Fibroblast of skin of right biceps (primary cell): Measurements from ENCODE around the gene CENPA.
A peak's percentile ranks its signal among the peaks of the same experiment; 100 is the strongest.
"Not testable (repeated sequence)": the region's sequence is repeated elsewhere in the genome, so short reads cannot be mapped to it uniquely, and the experiment has no call there.

Source experiments
- DNase-seq: peaks from one replicate; pipeline ENCODE4 v3.0.0-alpha.2; 2013

CENPA gene

DNA sequence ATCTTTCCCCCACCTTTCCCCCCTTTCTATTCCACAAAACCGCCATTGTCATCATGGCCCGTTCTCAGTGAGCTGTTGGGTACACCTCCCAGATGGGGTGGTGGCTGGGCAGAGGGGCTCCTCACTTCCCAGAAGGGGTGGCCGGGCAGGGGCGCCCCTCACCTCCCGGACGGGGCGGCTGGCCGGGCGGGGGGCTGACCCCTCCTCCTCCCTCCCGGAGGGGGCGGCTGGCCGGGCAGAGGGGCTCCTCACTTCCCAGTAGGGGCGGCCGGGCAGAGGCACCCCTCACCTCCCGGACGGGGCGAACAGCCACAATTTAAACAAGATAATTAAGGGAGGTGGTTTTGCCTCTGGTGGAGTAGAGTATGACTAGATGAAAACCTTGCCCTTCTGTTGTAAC, 9.3 kb downstream of the CENPA start:
- not testable (repeated sequence) for DNase-seq

DNA sequence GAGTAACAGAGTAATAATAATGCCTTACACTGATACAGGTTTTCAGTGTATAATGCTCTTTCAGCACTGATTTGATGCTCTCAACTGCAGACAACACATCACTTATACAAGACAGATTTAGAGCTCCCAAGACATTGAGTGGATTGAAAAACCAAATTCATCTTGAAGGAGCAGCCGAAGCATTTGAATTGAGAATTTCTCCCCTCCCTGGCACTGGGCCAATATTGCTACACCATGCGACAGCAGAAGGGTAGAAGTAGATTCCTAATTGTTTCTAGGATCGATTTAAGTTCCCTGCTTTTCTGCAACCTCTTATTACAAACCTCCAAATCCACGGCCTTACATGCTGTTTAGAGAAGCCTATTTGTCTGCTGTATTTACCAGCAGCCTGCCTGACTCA, 15.5 kb downstream of the CENPA start:
- DNase-seq = no peak

DNA sequence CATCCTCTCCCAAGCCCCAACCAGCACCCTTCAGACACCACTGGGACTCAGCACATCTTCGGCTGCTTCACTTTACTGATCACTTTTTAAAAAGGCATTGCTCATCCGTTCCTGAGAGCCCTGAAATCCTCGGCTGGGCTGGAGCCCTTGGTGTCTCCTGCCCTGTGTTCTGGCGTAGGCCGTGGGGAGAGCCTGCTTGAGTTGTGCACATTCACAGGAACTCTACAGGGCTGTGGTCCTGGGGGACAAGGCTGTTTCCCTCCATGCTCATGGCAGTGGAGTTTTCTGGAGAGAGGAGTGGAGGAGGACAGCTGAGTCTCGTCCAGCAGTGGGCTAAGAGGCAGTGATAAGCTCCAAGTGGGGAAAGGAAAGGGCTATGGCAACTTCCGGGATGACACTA, 15.9 kb downstream of the CENPA start:
- DNase-seq = no peak

DNA sequence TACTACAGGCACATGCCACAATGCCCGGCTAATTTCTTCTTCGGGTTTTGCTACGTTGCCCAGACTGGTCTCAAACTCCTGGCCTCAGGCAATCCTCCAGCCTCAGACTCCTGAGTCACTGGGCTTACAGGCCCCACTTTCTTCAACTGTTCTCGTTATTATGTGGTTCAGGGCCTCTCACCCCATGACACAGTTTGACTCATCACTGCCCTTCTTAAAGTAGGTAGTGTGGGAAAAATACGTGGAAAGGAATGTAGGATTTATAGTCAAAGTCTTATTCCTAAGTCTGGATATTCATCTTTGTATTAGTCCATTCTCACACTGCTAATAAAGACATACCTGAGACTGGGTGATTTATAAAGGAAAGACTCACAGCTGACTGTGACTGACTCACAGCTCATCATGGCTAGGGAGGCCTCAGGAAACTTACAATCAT, 19.4 kb downstream of the CENPA start:
- peak; percentile 81 for DNase-seq

DNA sequence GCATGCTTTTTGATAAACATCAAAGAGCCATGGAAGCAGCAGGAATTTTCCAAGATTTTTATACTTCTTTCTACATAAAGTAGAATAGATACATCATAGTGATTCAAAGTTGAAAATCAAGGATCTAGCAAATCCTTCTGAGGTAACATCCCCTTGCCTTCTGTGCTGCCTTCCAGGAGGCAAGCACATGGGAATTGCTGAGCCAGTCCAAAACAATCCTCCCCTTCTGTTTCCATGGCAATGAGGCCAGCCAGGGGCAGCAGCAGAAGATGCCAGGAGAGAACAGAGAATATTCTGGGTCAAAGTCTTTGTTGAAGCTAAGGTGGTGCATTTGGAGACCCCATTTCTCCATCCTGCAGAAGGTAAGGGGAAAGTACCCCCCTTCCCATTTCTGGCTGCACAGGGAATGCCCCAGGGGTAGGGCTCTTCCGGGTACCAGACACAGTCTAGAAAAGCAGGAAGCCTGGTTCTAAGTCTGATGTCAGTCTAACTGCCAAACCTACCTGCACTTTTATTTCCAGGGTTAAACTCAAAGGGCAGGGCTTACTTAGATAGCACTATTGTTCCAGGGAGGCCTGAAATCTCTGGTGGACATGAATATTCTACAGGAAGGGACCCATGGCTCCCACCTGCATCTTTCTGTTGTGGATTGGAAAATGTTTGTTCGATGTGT, 22.1 kb downstream of the CENPA start:
- DNase-seq = peak; percentile 12

DNA sequence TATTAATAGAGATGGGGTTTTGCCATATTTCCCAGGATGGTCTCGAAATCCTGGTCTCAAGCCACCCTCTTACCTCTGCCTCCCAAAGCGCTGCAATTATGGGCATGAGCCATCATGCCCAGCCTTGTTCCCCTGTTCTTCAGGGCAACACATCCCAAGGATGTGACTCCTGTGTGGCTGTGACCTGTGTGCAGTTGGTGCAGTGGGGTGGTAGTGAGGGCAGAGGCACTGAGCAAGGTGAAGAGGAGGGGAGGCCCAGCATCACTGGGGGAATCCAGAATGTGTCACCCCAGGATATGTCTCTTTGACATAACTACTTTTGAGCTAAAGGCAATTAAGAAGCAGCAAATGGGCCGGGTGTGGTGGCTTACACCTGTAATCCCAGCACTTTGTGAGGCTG, 23.4 kb downstream of the CENPA start:
- DNase-seq = no peak

DNA sequence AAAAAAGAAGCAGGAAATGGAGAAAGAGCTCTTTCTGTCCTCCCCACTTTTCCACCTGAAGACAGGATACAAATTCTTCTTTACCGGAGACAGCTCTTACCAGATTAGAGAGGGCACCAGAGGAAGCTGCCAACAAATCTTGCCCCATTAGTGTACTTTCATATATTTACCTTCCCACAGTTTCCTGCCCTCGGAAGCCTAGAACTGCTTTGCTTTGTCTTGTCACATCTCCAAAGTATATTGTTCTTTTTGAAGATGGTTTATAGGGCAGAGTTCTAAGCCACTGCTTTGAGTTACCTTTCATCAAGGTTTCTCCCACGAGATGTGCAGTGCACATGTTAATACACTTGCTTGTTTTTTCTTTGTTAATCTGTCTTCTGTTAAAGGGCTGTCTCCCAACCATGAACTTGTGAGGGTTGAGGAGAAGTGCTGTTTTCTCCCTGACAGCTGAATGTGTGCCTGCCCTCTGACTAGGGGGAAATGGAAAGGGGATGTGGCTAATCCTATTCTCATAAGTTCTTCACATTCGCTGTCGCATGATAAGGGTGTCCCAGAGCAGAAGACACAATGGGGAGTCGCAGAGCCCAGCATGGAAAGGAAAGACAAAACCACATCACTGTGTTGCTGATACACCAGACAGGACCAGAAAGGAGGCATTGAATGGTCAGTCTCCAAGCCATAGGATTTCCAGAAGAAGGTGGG, 24.2 kb downstream of the CENPA start:
- DNase-seq = no peak

DNA sequence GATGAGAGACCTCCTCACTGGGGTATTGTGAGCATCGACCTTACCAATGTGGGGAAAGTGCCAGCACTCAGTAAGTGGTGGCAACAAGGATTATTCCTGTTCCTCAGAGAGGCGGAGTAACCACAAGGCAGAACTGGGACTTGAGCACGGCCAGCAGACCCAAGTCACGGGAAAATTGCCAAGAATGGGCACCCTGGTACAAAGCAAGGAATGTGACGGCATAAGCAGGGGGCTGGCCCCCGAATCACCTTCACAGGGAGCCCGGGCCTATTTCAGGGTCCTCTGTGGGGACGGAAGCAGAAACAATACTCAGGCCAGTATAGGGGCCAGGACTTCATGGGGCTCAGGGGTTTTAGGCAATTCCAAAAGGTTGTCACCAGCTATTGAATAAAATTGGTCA, 25.4 kb downstream of the CENPA start:
- DNase-seq = no peak

DNA sequence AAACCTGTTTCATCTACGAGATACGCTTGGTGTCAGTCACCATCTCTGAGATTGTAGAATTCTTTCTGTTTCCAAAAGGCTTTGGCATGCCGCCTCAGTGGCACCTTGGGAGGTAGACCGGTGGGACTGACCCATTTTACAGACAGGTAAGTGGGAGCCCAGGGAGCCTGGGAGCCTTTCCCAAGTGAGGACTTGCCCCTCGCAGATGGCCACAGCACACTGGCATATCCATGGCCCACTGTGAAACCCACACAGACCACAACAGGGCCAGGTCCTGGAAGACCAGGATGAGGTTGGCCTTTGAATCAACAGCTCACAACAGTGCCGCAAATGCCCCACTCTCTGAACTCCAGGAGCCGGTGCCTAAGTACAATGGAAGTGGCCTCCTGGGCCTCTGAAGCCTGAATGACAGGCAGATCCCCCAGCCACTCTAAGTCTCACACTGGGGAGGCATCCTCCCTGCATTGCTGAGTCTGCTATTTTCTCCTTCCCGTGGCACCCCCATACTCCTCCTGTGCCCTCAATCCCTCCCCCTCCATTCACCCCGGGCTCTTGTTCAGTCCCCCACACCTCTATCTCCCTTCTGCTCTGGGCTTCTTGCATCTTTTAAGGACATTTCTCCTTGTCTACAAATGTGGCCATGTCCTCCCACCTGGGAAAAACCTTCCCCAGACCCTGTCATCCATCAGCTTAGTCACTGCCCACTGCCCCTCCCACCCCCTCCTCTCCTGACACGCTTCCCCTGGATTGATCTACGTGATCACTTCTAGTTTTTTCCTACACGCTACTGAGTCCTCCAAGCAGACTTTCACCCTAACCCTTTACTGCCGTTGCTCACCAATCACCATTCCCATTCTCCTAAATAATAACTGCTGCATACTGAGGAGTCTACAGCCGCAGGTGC, 26.2 kb downstream of the CENPA start:
- DNase-seq = no peak

DNA sequence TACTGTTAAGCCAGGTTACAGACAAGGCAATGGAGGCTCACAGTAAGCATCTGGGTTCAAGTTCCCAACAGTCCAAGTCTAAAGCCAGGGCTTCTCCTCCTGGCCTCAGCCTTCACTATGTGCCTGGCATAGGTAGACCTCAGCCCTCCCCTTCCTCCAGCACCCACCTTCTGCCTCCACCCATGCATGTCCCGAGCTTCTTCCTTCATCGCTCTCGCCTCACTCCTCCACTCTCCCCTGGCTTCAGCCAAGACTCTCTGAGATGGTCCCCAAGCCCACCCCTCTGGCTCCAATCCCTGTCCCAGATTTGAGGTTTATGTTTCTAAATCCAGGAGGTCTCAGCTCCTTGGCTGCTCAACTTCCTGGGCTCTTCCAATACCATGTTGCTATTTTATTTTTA, 26.9 kb downstream of the CENPA start:
- no peak for DNase-seq

DNA sequence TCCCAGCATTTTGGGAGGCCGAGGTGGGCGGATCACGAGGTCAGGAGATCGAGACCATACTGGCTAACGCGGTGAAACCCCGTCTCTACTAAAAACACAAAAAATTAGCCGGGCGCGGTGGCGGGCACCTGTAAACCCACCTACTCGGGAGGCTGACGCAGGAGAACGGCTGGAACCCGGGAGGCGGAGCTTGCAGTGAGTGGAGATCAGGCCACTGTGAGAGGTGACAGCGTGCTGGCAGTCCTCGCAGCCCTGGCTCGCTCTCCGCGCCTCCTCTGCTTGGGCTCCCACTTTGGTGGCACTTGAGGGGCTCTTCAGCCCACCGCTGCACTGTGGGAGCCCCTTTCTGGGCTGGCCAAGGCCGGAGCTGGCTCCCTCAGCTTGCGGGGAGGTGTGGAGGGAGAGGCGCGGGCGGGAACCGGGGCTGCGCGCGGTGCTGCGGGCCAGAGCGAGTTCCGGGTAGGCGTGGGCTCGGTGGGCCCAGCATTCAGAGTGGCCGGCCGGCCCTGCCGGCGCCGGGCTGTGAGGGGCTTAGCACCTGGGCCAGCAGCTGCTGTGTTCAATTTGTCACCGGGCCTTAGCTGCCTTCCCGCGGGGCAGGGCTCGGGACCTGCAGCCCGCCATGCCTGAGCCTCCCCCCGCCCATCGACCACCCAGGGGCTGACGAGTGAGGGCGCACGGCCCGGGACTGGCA, 28.4 kb downstream of the CENPA start:
- not testable (repeated sequence) for DNase-seq

DNA sequence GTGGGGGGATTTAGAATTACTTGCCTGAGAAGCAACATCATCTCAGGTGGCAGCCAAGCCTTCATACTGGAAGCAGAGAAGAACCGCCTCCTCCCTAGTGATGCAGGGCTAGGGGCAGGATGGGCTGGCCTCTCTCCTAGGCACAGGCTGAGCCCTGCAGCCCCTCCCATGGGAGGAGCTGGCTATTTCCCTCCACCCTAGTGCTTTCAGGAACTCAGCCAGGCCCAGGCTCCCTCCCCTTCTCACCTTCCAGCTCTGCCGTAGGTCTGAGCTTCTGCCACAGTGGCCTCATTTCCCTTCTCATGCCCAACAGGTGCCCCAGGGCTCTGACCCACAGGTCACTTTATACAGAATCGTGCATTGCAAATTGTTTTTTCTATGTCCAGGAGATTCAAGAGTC, 31.0 kb downstream of the CENPA start:
- DNase-seq = no peak

DNA sequence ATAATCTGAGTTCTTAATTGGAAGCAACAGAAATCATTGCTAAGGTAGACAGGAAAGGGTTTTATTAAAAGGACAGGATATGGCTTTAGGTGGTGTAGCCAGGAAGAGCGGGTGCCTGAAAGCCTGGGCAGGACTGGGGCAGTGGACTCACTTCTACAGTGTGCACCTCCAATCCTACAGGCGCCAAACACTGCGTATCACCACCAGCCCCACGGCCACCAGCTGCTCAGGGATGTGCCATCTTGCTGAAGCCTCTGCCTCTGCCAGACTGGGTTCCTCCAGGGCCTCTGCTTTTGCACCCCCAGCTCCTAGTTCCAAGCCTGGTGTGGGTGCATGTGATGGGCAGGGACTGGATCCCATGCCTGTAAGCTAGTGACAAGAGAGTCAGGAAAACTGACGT, 32.4 kb downstream of the CENPA start:
- no peak for DNase-seq

DNA sequence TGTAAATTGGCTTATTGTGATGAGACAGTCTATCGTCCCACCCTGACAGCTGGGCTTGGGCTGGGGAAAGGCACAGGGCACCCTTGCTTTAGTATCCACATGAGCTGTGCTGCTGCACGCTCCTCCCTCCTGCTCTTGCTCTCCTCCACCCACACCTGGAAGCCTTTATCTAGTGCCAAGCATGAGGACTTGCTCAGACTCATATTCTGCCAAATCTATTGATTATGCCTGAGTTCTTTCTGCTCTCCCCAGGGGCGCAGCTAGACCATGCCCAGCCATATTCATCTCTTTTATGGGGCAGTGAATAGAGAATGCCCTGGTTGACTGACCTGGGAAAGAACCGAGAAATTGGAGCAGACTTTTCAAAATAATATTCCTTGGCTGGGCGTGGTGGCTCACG, 33.1 kb downstream of the CENPA start:
- no peak for DNase-seq

DNA sequence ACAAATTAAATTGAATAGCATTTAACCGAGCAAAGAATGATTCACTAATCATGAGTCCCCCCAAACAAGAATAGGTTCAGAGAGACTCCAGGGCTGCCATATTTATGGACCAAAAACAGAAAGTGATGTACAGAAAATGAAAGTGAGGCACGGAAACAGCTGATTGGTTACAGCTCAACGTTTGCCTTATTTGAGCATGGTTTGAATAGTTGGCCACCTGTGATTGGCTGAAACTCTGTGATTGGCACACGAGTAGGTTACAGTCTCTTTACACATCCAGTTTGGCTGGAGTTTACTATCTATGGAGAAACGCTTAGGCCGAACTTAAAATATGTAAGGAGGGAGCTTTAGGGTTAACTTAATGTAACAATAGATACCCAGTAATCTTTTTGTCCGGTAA, 35.1 kb downstream of the CENPA start:
- no peak for DNase-seq

DNA sequence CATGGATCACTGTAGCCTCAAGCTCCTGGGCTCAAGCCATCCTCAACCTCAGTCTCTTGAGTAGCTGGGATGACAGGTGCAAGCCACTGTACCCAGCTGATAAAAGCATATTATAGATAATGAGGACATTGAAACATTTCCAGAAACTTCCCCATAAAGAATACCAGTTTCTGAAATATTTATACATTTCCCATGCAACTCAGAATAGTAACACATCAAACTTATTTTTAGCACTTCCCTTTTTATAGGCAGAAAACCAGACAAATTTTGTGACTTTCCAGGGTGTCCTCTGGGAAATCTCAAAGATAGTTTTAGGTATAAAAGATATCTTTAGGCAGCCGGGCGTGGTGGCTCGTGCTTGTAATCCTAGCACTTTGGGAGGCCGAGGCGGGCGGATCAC, 37.0 kb downstream of the CENPA start:
- no peak for DNase-seq

DNA sequence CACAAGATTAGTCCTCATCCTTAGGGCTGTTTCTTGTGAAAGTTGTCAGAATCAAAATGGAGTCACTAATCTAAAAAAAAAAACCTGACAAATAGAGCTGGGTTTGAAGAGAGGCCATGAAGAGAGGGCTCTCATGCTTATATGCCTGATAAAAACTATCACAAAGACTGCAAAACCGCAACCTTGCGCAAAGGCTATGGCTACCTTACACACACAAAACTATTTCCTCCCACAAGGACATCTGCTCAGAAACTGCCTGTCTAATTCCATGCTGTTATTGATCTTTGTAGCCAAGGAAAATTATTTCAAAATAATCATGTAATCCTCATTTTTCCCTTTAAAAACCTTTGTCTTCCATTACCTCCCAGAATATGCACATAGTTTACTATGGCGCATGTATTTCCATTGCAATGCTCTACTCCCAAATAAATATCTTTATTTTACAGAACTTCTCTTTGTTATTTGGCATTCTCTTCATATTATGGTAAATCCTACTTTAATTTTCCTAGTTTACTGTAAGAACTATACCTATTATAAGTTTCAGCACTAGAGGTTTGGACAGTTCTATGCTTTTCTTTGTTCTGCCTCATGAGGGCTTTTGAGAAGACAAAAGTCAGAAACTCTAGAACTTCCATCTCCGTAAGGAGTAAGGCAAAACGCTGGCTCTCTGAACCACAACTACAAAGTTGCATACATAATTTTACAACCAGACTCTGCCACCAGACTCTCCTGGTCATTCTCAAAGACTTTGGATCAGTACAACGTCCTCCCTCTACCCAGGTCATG, 52.5 kb downstream of the CENPA start:
- DNase-seq = peak; percentile 17

DNA sequence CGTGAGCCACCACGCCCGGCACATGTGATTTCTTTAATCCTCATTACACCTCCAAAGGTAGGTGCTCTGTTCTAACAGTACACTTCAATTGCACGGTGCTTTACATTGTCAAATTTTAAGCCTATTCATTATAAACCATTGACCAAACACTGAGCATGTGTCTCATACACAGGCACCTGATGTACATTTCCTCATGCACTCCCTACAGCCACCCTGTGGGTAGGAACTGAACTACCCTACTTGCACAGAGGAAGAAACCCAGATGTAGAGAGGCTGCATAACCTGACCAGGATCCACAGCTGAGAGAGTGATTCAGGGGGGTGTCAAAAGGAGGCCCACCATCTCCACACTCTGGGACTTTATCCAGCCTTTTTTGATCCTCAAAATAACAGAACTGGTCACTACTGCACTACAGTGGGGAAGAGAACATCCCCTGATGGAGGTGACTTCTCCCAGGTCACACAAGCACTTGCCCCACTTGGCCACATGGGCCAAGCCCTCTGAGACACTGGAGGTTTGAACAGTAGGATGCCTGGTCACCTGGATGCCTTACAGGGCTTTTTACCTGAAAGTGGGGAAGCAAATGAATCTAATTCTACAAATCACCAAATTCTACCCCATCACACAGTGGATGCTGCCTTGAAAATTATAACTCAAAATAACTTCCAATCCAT, 55.2 kb downstream of the CENPA start:
- DNase-seq = no peak

DNA sequence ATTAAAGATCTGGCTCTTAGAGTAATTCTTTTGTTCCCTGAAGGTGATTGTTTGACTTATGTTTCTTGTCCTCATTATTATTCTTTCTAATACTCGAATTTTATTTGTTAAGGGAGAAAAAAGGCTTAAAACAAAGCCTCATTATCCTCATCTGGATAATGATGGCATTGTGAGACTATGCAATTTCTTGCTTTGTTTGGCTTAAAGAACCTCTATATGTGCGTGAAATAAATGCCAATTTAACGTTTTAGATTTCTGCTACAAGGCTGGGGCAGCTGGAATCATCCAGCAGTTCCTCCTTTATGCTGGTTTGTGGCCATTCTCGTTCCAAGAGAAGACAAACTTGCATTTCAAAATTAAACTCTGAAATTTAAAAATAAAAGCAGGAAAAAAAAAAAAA, 57.2 kb downstream of the CENPA start:
- no peak for DNase-seq
